ENCODE results near the gene ECM1. TPM values are rescaled to one million over a fixed set of nuclear protein-coding genes. Genes with fewer than 3 reads are reported as not detected.

ECM1 gene
- total RNA-seq, 1 experiment from 2014 or later, result 1.4 TPM

GRCh38 chr1:150560011-150560438 is 52.1 kb downstream of the ECM1 start:
- no peak overlapping the region for H4K5ac ChIP-seq (ENCODE audit: insufficient read length, low read depth, low read length)
- H3K56ac ChIP-seq (ENCODE audit: insufficient read length, low read depth, low read length), result no peak overlapping the region
- H3K18ac ChIP-seq (ENCODE audit: insufficient read length, low read depth, low read length), result no peak overlapping the region
- TF ChIP-seq CTCF (conservative IDR thresholded peaks at IDR 0.05), result peak; percentile 92
- no peak overlapping the region for H3K27ac ChIP-seq (ENCODE audit: insufficient read length, low read depth, low read length)
- Mint-ChIP-seq H3K4me1 (peaks cover 38 to 53% of the 10 kb centered on the region in 2 experiments), H3K27me3 (ENCODE audit: low read depth) (no peaks in the 10 kb centered on the region), H3K4me3 (peak overlapping the region in 1 of 2 experiments; percentile 63; a peak in 2 of 5 replicates), H3K27ac (no peak overlapping the region), H3K36me3 (ENCODE audit: insufficient read depth in 1 of 3, low read depth in 3 of 3) (peaks cover 3 to 5% (median 5%) of the 10 kb centered on the region in 3 experiments; a peak in 5 of 7 replicates), H3K9me3 (no peaks in the 10 kb centered on the region; a peak in 1 of 5 replicates)
- WGBS (ENCODE audit: extremely low coverage, insufficient read length, low lambda C conversion rate), result no CpG with 5 or more reads among the region's 9 CpGs
- no peak overlapping the region for H2BK12ac ChIP-seq (ENCODE audit: insufficient read length, low read depth, low read length)
- no peak overlapping the region for H3K23ac ChIP-seq (ENCODE audit: insufficient read length, low read depth, low read length)
- H3K4me2 ChIP-seq (ENCODE audit: insufficient read depth, insufficient read length, low read length), result no peak overlapping the region
- peaks cover 7% of the 10 kb centered on the region; the same call in 1 of the 2 replicates for H3K4me1 ChIP-seq (ENCODE audit: insufficient read depth, low read length)
- H3K79me2 ChIP-seq (ENCODE audit: insufficient read depth, low read length), result no peaks in the 10 kb centered on the region
- H3K14ac ChIP-seq (ENCODE audit: insufficient read depth, low read length), result no peak overlapping the region
- H3K9me3 ChIP-seq (ENCODE audit: control insufficient read depth, low read depth, low read length), result no peaks in the 10 kb centered on the region
- H3K4ac ChIP-seq (ENCODE audit: low read depth, low read length), result no peak overlapping the region
- no peaks in the 10 kb centered on the region for H3K79me1 ChIP-seq (ENCODE audit: insufficient read depth, low read depth, low read length, poor library complexity, severe bottlenecking)
- no peak overlapping the region for H2BK120ac ChIP-seq (ENCODE audit: low read depth, low read length, poor library complexity, severe bottlenecking)
- no peak overlapping the region for H4K8ac ChIP-seq (replicated peaks; ENCODE audit: insufficient read length, low read depth, low read length)
- H4K20me1 ChIP-seq (ENCODE audit: control insufficient read depth, insufficient read depth, insufficient read length), result no peaks in the 10 kb centered on the region
- no peak overlapping the region for H3T11ph ChIP-seq (ENCODE audit: low read length)
- H2BK20ac ChIP-seq (ENCODE audit: low read depth, low read length, poor library complexity, severe bottlenecking), result no peak overlapping the region
- no peak overlapping the region for H4K91ac ChIP-seq (ENCODE audit: insufficient read length, low read depth, low read length)
- peak; percentile 88 for DNase-seq
- H2AK5ac ChIP-seq (ENCODE audit: insufficient read length, low read length), result no peak overlapping the region
- H2AFZ ChIP-seq (ENCODE audit: low read length), result no peak overlapping the region
- H2BK15ac ChIP-seq (ENCODE audit: low read depth, low read length), result no peak overlapping the region
- H3K27me3 ChIP-seq (ENCODE audit: insufficient read depth, low read length), result no peaks in the 10 kb centered on the region
- peaks cover 11% of the 10 kb centered on the region for H3K23me2 ChIP-seq (ENCODE audit: insufficient read length, low read depth, low read length, poor library complexity, severe bottlenecking)
- no peak overlapping the region for H2BK5ac ChIP-seq (ENCODE audit: insufficient read length, low read length)
- no peak overlapping the region for H3K9ac ChIP-seq (ENCODE audit: extremely low read depth, insufficient read length, low read length)

Measured in H9 (cell line).